Esophagus squamous epithelium (tissue), 4 donors: ENCODE results near the gene LAPTM4A.

ENCODE experiments used
- POLR2A ChIP-seq, 4 donors: fragments of 450-650 bp; IDR thresholded peaks; one replicate each; pipeline ENCODE4 v1.6.1; 2017; ENCODE audit warnings: antibody characterized with exemption in 4 of 4, mild to moderate bottlenecking in 4 of 4, moderate library complexity in 3 of 4
- TF ChIP-seq, protein P1 (sequence below), 6 experiments: fragments of 450-650 bp in 4 of 6; fragments of 200-600 bp in 2 of 6; sonication (generic) in 2 of 6; IDR thresholded peaks; one replicate each; pipeline ENCODE4 v1.5.1; 2016 to 2019; ENCODE audit warnings: antibody characterized with exemption in 6 of 6, mild to moderate bottlenecking in 4 of 6, moderate library complexity in 4 of 6

DNA sequence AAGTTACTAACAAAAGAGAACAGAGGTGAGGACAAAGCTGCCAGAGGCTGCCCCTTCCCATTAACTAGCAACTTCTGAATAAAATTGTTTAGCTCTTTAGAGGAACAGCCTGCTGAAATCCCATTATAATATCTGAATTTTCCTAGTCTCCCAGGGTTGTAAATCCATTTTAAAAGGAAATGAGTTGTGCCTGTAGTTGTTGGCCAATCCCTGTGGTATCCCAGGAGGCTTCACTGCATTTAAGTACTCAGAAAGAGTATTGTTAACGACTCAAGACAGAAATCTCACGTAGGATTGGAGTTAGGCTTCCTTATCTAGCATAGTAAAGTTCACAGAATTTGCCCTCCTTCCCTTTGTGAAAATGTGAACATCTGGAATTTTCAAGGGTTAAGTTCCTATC, 8.9 kb downstream of the LAPTM4A start:
- TF ChIP-seq, protein P1, sequence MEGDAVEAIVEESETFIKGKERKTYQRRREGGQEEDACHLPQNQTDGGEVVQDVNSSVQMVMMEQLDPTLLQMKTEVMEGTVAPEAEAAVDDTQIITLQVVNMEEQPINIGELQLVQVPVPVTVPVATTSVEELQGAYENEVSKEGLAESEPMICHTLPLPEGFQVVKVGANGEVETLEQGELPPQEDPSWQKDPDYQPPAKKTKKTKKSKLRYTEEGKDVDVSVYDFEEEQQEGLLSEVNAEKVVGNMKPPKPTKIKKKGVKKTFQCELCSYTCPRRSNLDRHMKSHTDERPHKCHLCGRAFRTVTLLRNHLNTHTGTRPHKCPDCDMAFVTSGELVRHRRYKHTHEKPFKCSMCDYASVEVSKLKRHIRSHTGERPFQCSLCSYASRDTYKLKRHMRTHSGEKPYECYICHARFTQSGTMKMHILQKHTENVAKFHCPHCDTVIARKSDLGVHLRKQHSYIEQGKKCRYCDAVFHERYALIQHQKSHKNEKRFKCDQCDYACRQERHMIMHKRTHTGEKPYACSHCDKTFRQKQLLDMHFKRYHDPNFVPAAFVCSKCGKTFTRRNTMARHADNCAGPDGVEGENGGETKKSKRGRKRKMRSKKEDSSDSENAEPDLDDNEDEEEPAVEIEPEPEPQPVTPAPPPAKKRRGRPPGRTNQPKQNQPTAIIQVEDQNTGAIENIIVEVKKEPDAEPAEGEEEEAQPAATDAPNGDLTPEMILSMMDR (IDR thresholded peaks at IDR 0.05), result no peak
- TF ChIP-seq POLR2A (IDR thresholded peaks at IDR 0.05), result no peak
